ENCODE measurements around the gene CDH4. TPM values are rescaled to one million over a fixed set of nuclear protein-coding genes. Genes with fewer than 3 reads are reported as not detected.

CDH4 gene
- total and polyA plus RNA-seq, 10 donors, result 0.30 to 20.1 (median 7.7) TPM

DNA sequence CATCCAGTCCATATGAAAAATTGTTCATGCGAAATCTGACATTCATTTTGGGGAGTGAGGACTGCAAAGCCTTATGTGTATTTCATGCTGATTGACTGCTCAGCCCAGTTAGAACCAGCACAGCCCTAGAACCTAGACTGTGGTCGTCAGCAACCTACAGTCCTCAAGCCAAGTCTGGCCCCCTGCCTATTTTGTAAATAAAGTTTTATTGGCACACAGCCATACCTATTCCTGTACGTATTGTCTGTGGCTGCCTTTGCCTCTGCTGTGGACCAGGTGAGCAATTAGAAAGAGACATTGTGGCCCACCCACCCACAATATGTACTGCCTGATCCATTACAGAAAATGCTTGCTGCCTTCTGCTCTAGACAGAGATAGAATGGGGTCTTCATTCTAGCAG lies 422.6 kb downstream of the CDH4 start:
- no peaks in the 10 kb centered on the region for H3K36me3 ChIP-seq
- H3K4me1 ChIP-seq, result peaks cover 0 to 6% (median 0%) of the 10 kb centered on the region in 6 donors
- WGBS, 5 donors, result 69 to 82% (median 72%) methylated on average over 3 of the region's 3 CpGs
- intact Hi-C loops (cut with DNase I; ENCODE audit: low total_unique reads), result no loop called here
- TF ChIP-seq POLR2AphosphoS5 (IDR thresholded peaks at IDR 0.05), result no peak
- TF ChIP-seq CTCF (IDR thresholded peaks at IDR 0.05 in 8 of 11, conservative IDR thresholded peaks at IDR 0.05 in 3 of 11), result no peak
- no peak for TF ChIP-seq POLR2A (IDR thresholded peaks at IDR 0.05)
- no peak for DNase-seq
- no peak overlapping the region for H3K27ac ChIP-seq
- H3K27me3 ChIP-seq (replicated peaks in 1 of 7), result no peaks in the 10 kb centered on the region
- no peak overlapping the region for H3K4me3 ChIP-seq
- peaks cover 0 to 4% (median 0%) of the 10 kb centered on the region in 8 donors for H3K9me3 ChIP-seq

DNA sequence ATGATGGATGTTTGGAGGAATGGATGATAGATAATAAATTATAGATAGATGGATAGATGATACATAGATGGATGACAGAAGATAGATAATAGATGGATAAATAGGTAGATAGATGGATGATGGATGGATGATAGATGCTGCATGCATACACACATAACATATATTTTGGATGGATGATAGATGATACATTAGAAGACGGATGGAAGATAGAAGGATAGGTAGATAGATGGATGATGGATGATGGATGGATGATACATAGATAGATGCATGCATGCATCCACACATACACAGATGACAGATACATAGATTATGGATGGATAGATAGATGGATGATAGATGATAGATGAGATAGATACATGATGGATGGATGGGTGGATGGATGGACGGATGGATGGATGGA lies 425.9 kb downstream of the CDH4 start:
- H3K9me3 ChIP-seq, result no peaks in the 10 kb centered on the region
- TF ChIP-seq POLR2AphosphoS5 (IDR thresholded peaks at IDR 0.05), result no peak
- TF ChIP-seq POLR2A (IDR thresholded peaks at IDR 0.05), result no peak
- TF ChIP-seq CTCF (IDR thresholded peaks at IDR 0.05 in 8 of 11, conservative IDR thresholded peaks at IDR 0.05 in 3 of 11), result no peak
- no peak overlapping the region for H3K27ac ChIP-seq
- H3K27me3 ChIP-seq (replicated peaks in 1 of 7), result no peaks in the 10 kb centered on the region
- DNase-seq, result no peak
- no peaks in the 10 kb centered on the region for H3K36me3 ChIP-seq
- H3K4me3 ChIP-seq, result no peak overlapping the region
- intact Hi-C loops (cut with DNase I; ENCODE audit: low total_unique reads), result no loop called here
- 63 to 88% (median 71%) methylated on average over 2 of the region's 2 CpGs for WGBS, 5 donors
- peaks cover 0 to 6% (median 0%) of the 10 kb centered on the region in 6 donors for H3K4me1 ChIP-seq

- no peak overlapping the region for H3K27ac ChIP-seq
- TF ChIP-seq CTCF (IDR thresholded peaks at IDR 0.05 in 8 of 11, conservative IDR thresholded peaks at IDR 0.05 in 3 of 11) (no peak), POLR2AphosphoS5 (IDR thresholded peaks at IDR 0.05) (no peak), POLR2A (IDR thresholded peaks at IDR 0.05) (no peak)
- 83 to 87% (median 85%) methylated on average over 8 of the region's 8 CpGs for WGBS, 5 donors
- H3K36me3 ChIP-seq, result no peaks in the 10 kb centered on the region
- intact Hi-C loops (cut with DNase I; ENCODE audit: low total_unique reads), result no loop called here
- no peaks in the 10 kb centered on the region for H3K27me3 ChIP-seq (replicated peaks in 1 of 7)
- peaks cover 0 to under 1% (median 0%) of the 10 kb centered on the region in 6 donors for H3K4me1 ChIP-seq
- no peak for DNase-seq
- no peaks in the 10 kb centered on the region for H3K9me3 ChIP-seq
- no peak overlapping the region for H3K4me3 ChIP-seq
Measured at GRCh38 chr20:61678437-61678836, 426.4 kb downstream of the CDH4 start.

- 75 to 96% (median 89%) methylated on average over 5 to 10 of the region's 10 CpGs for WGBS, 5 donors
- Histone ChIP-seq H3K36me3 (no peaks in the 10 kb centered on the region), H3K27ac (no peak overlapping the region), H3K9me3 (no peaks in the 10 kb centered on the region), H3K27me3 (replicated peaks in 1 of 7) (no peaks in the 10 kb centered on the region), H3K4me3 (no peak overlapping the region), H3K4me1 (no peaks in the 10 kb centered on the region)
- no peak for TF ChIP-seq POLR2AphosphoS5 (IDR thresholded peaks at IDR 0.05)
- no peak for TF ChIP-seq CTCF (IDR thresholded peaks at IDR 0.05 in 8 of 11, conservative IDR thresholded peaks at IDR 0.05 in 3 of 11)
- TF ChIP-seq POLR2A (IDR thresholded peaks at IDR 0.05), result no peak
- intact Hi-C loops (cut with DNase I; ENCODE audit: low total_unique reads), result no loop called here
- no peak for DNase-seq
Measured at GRCh38 chr20:61679473-61679872, 427.4 kb downstream of the CDH4 start.
